GM12878 (cell line): Measurements from ENCODE around the gene ABCC1. TPM values are rescaled to one million over a fixed set of nuclear protein-coding genes. Genes with fewer than 3 reads are reported as not detected.

Experiments
- ATAC-seq: fragments of 200-7000 bp; cut with Tn5 transposase; 3 replicates; pipeline ENCODE4 v1.9.1; 2020; ENCODE audit warnings: mild to moderate bottlenecking, moderate library complexity
- BruUV-seq: library from RNA; stranded (reverse); fragments of 400-500 nt; replicated peaks from 2 replicates; lab custom pipeline; 2021; lab: Mats Ljungman, UMichigan
- CTCF ChIA-PET: fragments of 300-600 bp; sonication (Branson Sonifier 250); formaldehyde crosslinking; extraction: SDS; loops from one replicate; lab custom pipeline; 2021; ENCODE audit warnings: inconsistent platforms; lab: Yijun Ruan, JAX
- POLR2A ChIA-PET: fragments of 350-600 bp; formaldehyde crosslinking; extraction: SDS; loops from one replicate; lab custom pipeline; 2021; ENCODE audit warnings: inconsistent platforms; lab: Charles Lee
- RAD21 ChIA-PET: fragments of 300-600 bp; sonication (Branson Sonifier 250); formaldehyde crosslinking; loops from one replicate; lab custom pipeline; 2023; ENCODE audit warnings: antibody characterized with exemption; ENCODE audit not compliant: unreplicated experiment; lab: Charles Lee
- SMC1A ChIA-PET: fragments of 300-600 bp; sonication (Branson Sonifier 250); formaldehyde crosslinking; loops from one replicate; lab custom pipeline; 2023; ENCODE audit not compliant: unreplicated experiment, uncharacterized antibody; lab: Charles Lee
- DNase-seq: peaks from one replicate; pipeline ENCODE4 v3.0.0-alpha.2; 2011; ENCODE audit warnings: low read depth, low spot score
- FAIRE-seq: peaks from 3 replicates; lab custom pipeline; 2011; peaks lifted over from hg19 to GRCh38; lab: Jason Lieb, UNC
- H2AFZ ChIP-seq: 2 replicates; pipeline ENCODE4 v1.6.0; 2011; ENCODE audit warnings: low read depth, low read length, control low read depth; ENCODE audit not compliant: control insufficient read depth
- H3K27ac ChIP-seq: 2 replicates; pipeline ENCODE4 v1.5.1; 2011; ENCODE audit warnings: control low read depth; ENCODE audit not compliant: control insufficient read depth, insufficient read depth
- H3K27me3 ChIP-seq, 2 experiments: replicated peaks in 1 of 2; 2 replicates each; pipeline versions ENCODE4 v1.6.0 to v1.6.1; 2011; ENCODE audit warnings: low read length in 1 of 2; ENCODE audit not compliant: control insufficient read depth in 2 of 2, insufficient read depth in 2 of 2
- H3K36me3 ChIP-seq, 2 experiments: 2 replicates each; pipeline ENCODE4 v1.5.1; 2011; ENCODE audit warnings: low read length in 1 of 2; ENCODE audit not compliant: control insufficient read depth in 2 of 2, insufficient read depth in 2 of 2
- H3K4me1 ChIP-seq: 2 replicates; pipeline ENCODE4 v1.6.1; 2011; ENCODE audit warnings: mild to moderate bottlenecking, low read length, moderate library complexity, mixed read lengths; ENCODE audit not compliant: control insufficient read depth, insufficient read depth
- H3K4me2 ChIP-seq: 2 replicates; pipeline ENCODE4 v1.6.0; 2011; ENCODE audit warnings: control low read depth; ENCODE audit not compliant: control insufficient read depth, insufficient read depth
- H3K4me3 ChIP-seq: fragments of 200-600 bp; sonication (generic); 2 replicates; pipeline ENCODE4 v1.5.1; 2016
- H3K79me2 ChIP-seq: 2 replicates; pipeline ENCODE4 v1.6.0; 2011; ENCODE audit warnings: low read length; ENCODE audit not compliant: control insufficient read depth, insufficient read depth
- H3K9ac ChIP-seq: 2 replicates; pipeline ENCODE4 v1.8.0; 2011; ENCODE audit warnings: low read length, control low read depth, mixed read lengths; ENCODE audit not compliant: control insufficient read depth, insufficient read depth
- H3K9me3 ChIP-seq: replicated peaks from 3 replicates; pipeline ENCODE4 v1.5.1; 2011; ENCODE audit warnings: mild to moderate bottlenecking, low read length; ENCODE audit not compliant: control insufficient read depth, insufficient read depth
- H4K20me1 ChIP-seq: 2 replicates; pipeline ENCODE4 v1.6.0; 2011; ENCODE audit not compliant: control insufficient read depth, insufficient read depth
- CHD2 ChIP-seq: IDR thresholded peaks from 2 replicates; pipeline ENCODE4 v1.6.1; 2011; ENCODE audit warnings: low read depth, low read length, improper control_type of control experiment, borderline replicate concordance
- FOXM1 ChIP-seq: IDR thresholded peaks from 2 replicates; pipeline ENCODE4 v1.6.1; 2012; ENCODE audit warnings: low read depth, mild to moderate bottlenecking, inconsistent platforms, low read length, moderate library complexity
- LARP7 ChIP-seq: fragments of 450-650 bp; IDR thresholded peaks from 2 replicates; pipeline ENCODE4 v1.6.1; 2017; ENCODE audit warnings: mild to moderate bottlenecking
- POLR2A ChIP-seq: IDR thresholded peaks from 2 replicates; pipeline ENCODE4 v1.6.1; 2011; ENCODE audit warnings: low read depth, mild to moderate bottlenecking, low read length
- SREBF2 ChIP-seq: IDR thresholded peaks from 2 replicates; pipeline ENCODE4 v1.6.1; 2012; ENCODE audit warnings: mild to moderate bottlenecking, low read length
- SRF ChIP-seq, 2 experiments: IDR thresholded peaks; 2 replicates each; pipeline ENCODE4 v1.6.1; 2011; ENCODE audit warnings: low read depth in 2 of 2, low read length in 2 of 2, mild to moderate bottlenecking in 1 of 2, moderate library complexity in 1 of 2
- SUZ12 ChIP-seq: fragments of 200-600 bp; sonication (generic); IDR thresholded peaks from one replicate; pipeline ENCODE4 v1.6.1; 2018; ENCODE audit warnings: antibody characterized with exemption, mild to moderate bottlenecking; ENCODE audit not compliant: unreplicated experiment
- USF1 ChIP-seq: IDR thresholded peaks from 2 replicates; pipeline ENCODE4 v1.6.1; 2011; ENCODE audit warnings: borderline replicate concordance, low read depth, mild to moderate bottlenecking, moderate library complexity, mixed read lengths, low read length; ENCODE audit not compliant: insufficient read depth; ENCODE audit errors: extremely low read length
- YBX1 ChIP-seq: fragments of 450-650 bp; IDR thresholded peaks from 2 replicates; pipeline ENCODE4 v1.6.1; 2016; ENCODE audit warnings: antibody characterized with exemption
- ZNF217 ChIP-seq: fragments of 450-650 bp; IDR thresholded peaks from 2 replicates; pipeline ENCODE4 v1.6.1; 2017; ENCODE audit warnings: antibody characterized with exemption, mild to moderate bottlenecking
- WGBS: methylation state at CpG from one replicate; pipeline ENCODE4 v1.1.6; 2016; ENCODE audit warnings: low lambda C conversion rate; ENCODE audit not compliant: insufficient replicate concordance, insufficient coverage; ENCODE audit errors: missing lambda C conversion rate; 5-methylcytosine and 5-hydroxymethylcytosine counted together
- in situ Hi-C: fragments of 300-500 bp; cut with MboI; formaldehyde crosslinking; loops from 9 replicates; pipeline ENCODE4 v1.14.3; 2018; ENCODE audit warnings: mixed read lengths
- intact Hi-C: fragments of 100-400 bp; cut with micrococcal nuclease; formaldehyde crosslinking; loops from one replicate; pipeline ENCODE4 v1.14.2; 2022; ENCODE audit not compliant: unreplicated experiment
- polyA plus RNA-seq, 11 experiments: library from polyadenylated mRNA; depleted of rRNA in 4 of 11; unstranded in 6 of 11; stranded (reverse) in 5 of 11; fragments of >200 nt; fragmentation: Nextera tagmentation in 4 of 11; fragmentation: Illumina TruSeq in 1 of 11; extraction: Ambion mirVana in 4 of 11; extraction: Trizol in 1 of 11; gene quantifications; 1 replicate in 1 of 11; 2 replicates in 10 of 11; pipeline versions ENCODE4 v1.2.1 to v1.2.3, GENCODE V29; 2011 to 2016; ENCODE audit warnings: inconsistent platforms in 2 of 11, missing spikeins in 2 of 11, low read depth in 1 of 11
- total RNA-seq, 4 experiments: library from RNA; depleted of rRNA in 3 of 4; stranded (reverse); fragments of >200 nt in 3 of 4; fragmentation: Illumina TruSeq in 1 of 4; extraction: Trizol in 1 of 4; gene quantifications; 2 replicates each; pipeline versions ENCODE4 v1.2.1 to v1.2.3, GENCODE V29; 2013 to 2021
- TF ChIP-seq, protein P1 (sequence below): IDR thresholded peaks from 2 replicates; pipeline ENCODE4 v1.6.1; 2011; ENCODE audit warnings: low read depth, mild to moderate bottlenecking, low read length, moderate library complexity, borderline replicate concordance; ENCODE audit errors: extremely low read depth

Gene ABCC1
- total and polyA plus RNA-seq, 10 of the 15 experiments (the other 5 are each of a cell fraction or from before 2014, with no cell fraction given) = 3.2 to 44.6 (median 14.5) TPM

- H3K27ac ChIP-seq = no peak overlapping the region
- no peak overlapping the region for H2AFZ ChIP-seq
- DNase-seq = no peak
- WGBS = 83% methylated on average over 4 of the region's 4 CpGs
- no peaks in the 10 kb centered on the region for H3K4me1 ChIP-seq
- H4K20me1 ChIP-seq = no peaks in the 10 kb centered on the region
- TF ChIP-seq POLR2A (no peak), USF1 (no peak), SUZ12 (no peak), ZNF217 (no peak), FOXM1 (no peak), SRF (IDR thresholded peaks at IDR 0.05; ENCODE audit: low read depth in 2 of 2, low read length in 2 of 2) (no peak), YBX1 (no peak), SREBF2 (no peak), CHD2 (no peak), LARP7 (no peak)
- TF ChIP-seq, protein P1, sequence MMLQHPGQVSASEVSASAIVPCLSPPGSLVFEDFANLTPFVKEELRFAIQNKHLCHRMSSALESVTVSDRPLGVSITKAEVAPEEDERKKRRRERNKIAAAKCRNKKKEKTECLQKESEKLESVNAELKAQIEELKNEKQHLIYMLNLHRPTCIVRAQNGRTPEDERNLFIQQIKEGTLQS = no peak
- intact Hi-C loops (no loop called here), in situ Hi-C loops (no loop called here)
- ChIA-PET CTCF (interaction anchor here (0.7 to 1.3 kb wide), 2 partner anchors 26 to 180 kb away, joined by 3 read pairs; no protein-coding TSS in a partner anchor), RAD21 (no interaction called here), POLR2A (interaction anchor here (0.8 kb wide), 1 partner anchor 8 kb away, joined by 3 read pairs; no protein-coding TSS in a partner anchor), SMC1A (interaction anchor here (0.6 to 0.7 kb wide), 2 partner anchors 8 to 17 kb away, joined by 3 to 4 read pairs; no protein-coding TSS in a partner anchor)
- H3K9me3 ChIP-seq = no peaks in the 10 kb centered on the region
- no peak overlapping the region for H3K4me2 ChIP-seq
- no peak overlapping the region for H3K9ac ChIP-seq
- H3K27me3 ChIP-seq = no peaks in the 10 kb centered on the region
- H3K4me3 ChIP-seq = no peak overlapping the region
- H3K79me2 ChIP-seq = no peaks in the 10 kb centered on the region
- no peaks in the 10 kb centered on the region for H3K36me3 ChIP-seq
- ATAC-seq = no peak
- no peak for FAIRE-seq
- BruUV-seq = no TSS peak
Observed at GRCh38 chr16:15933781-15934180, 15.6 kb upstream of the ABCC1 start.
